GM21786 (cell line): Measurements from ENCODE around the gene KLRF1.

Experiments used
- ATAC-seq: cut with Tn5 transposase; IDR thresholded peaks from one replicate; pipeline ENCODE4 v1.9.1; 2021; ENCODE audit not compliant: unreplicated experiment

The KLRF1 gene

GRCh38 chr12:9808504-9808903, 18.8 kb upstream of the KLRF1 start:
- no peak for ATAC-seq

DNA sequence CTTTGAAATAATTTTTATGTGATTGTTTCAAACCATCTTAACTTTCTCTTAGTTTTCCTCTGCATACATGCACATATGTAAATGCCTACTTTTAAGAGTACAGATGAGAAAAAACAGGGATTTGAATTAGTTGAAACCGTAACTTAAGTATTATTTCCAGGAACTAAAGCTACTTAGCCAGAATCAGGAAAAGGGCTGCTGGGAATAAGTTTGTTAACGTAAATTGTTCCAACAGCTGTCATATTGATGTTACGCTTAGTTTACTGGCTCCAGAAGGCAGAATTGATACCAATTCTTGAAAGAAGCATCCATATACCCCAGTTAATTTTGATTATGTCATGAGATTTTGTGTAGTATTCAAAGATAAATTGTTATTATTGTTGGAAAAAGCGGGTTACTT, 17.9 kb upstream of the KLRF1 start:
- ATAC-seq = no peak

GRCh38 chr12:9809866-9810265, 17.4 kb upstream of the KLRF1 start:
- no peak for ATAC-seq

DNA sequence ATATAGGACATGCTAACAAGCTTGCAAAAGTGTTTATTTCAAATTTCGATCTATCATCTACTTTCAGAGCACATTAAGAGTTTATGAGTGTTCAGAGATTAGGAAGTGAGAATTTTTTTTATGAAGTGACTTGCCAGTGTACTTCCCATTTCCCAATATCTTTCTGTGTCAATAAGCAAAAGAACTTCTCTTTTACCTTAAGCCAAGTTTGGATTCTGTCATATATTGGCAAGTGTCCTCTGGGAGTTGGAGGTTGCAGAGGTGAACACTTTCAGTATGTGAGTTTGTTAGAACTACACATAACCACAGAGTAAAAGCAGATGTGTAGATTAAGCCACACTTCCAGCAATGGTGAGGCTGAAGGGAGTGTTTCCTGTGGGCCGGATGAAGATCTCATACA, 16.6 kb upstream of the KLRF1 start:
- no peak for ATAC-seq

GRCh38 chr12:9811621-9812020, 15.7 kb upstream of the KLRF1 start:
- no peak for ATAC-seq

- ATAC-seq = peak; percentile 94
Observed at GRCh38 chr12:9813821-9814798, 13.2 kb upstream of the KLRF1 start.

GRCh38 chr12:9820281-9820930, 6.9 kb upstream of the KLRF1 start:
- no peak for ATAC-seq

GRCh38 chr12:9829483-9829882, 2.2 kb downstream of the KLRF1 start:
- ATAC-seq = no peak

DNA sequence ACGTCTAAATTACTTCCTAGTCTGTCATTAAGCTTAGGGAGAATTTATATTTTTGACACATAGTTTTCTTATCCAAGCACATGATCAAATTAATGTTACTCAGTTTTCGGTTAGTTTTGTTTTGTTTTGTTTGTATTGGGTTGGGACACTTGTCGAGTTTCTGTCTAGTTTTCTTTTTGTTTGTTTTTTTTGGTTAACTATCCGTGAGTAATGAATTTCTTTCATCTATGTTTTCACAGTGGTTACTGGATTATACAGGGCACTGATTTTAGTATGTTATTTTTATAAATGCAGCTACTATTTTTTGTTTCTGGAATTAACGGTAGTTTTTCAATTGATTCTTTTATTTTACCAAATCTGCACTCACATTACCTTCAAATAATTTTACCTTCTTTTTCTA, 2.7 kb downstream of the KLRF1 start:
- ATAC-seq = no peak

DNA sequence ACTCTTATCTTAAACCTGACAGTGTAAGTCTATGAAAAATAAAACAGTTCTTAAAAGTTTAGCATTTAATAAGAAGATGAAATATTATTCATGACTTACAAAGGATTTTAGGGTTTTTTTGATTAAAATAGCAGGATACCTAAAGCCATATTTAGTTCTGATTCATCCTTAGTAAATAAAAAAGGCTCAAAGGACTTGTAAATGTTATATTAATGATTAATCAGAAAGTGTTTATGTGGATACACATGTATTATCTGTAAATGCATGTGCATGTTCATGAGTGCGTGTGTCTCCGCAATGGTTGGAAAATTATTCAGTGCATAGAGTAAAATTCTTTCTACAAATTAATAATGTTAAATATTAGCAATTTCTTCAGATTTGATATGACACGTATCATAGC, 4.4 kb downstream of the KLRF1 start:
- no peak for ATAC-seq

- ATAC-seq = no peak
Observed at GRCh38 chr12:9843407-9843806, 16.1 kb downstream of the KLRF1 start.

DNA sequence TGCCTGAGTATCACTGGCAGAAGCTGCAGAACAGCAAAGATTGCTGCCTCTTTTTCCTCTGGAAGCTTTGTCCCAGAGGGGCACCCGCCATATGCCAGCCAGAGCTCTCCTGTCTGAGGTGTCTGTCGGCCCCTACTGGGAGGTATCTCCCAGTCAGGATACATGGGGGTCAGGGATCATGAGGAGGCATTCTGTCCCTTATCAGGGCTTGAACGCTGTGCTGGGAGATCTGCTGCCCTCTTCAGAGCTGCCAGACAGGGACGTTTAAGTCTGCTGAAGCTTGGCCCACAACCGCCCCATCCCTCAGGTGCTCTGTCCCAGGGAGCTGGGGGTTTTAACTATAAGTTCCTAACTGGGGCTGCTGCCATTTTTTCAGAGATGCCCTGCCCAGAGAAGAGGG, 21.6 kb downstream of the KLRF1 start:
- no peak for ATAC-seq

DNA sequence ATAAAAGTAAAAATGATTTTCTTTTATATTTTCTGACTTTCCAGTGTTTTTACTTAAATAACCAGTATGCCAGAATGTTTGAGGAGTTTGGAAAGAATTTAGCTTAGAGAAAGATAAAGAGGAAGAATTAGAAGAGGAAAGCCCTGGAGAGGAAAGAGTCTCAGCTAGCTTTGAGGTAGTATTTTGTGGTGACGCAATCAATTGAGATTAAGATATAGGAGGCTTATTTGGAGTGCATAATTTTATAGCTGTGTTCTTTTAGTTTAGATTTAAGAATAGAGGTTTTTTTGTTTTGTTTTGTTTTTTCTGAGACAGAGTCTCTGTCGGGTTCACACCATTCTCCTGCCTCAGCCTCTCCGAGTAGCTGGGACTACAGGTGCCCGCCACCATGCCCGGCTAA, 23.8 kb downstream of the KLRF1 start:
- no peak for ATAC-seq

DNA sequence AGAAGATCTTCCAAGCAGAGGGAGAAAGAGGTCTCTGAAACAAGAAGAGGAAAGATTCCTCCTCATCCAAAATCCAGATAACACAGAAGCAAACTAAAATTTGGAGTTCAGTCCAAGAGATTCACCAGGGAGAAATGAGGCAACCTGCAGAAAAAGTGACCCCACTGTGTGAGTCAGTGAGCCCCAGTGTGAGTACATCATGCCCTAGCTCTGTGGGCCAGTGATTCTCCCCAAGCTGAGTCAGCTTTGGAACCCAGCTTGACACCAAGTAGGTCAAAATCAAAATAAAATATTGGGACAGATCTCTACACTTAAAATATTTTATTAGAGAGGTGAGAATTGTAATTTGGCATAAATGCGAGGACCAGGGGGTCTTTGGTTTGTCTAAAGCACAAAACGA, 24.6 kb downstream of the KLRF1 start:
- no peak for ATAC-seq

- no peak for ATAC-seq
Observed at GRCh38 chr12:9856151-9856550, 28.9 kb downstream of the KLRF1 start.

GRCh38 chr12:9856894-9857293, 29.6 kb downstream of the KLRF1 start:
- no peak for ATAC-seq

GRCh38 chr12:9858135-9858534, 30.9 kb downstream of the KLRF1 start:
- ATAC-seq = no peak

- no peak for ATAC-seq
Observed at GRCh38 chr12:9864913-9865675, 37.8 kb downstream of the KLRF1 start.

- ATAC-seq = no peak
Observed at GRCh38 chr12:9866860-9867269, 39.6 kb downstream of the KLRF1 start.

DNA sequence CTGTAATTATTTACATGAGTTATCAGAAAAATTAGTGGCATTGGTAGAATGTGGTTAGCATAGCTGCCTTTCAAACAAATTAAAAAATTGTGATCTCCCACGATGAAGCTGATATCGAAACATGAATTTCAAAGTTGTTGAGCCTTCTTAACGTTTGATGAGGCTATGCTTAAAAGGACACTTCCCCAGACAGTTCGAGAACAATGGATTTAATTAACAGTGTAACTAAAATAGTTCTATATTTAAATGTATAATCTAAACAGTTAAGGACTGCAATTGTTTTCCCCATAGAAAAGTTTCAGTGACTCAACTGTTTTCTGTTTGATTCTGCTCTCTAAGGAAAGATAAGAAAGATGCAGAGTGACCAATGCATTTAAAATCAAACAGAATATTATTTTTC, 40.2 kb downstream of the KLRF1 start:
- no peak for ATAC-seq

GRCh38 chr12:9868311-9868801, 41.1 kb downstream of the KLRF1 start:
- ATAC-seq = no peak

DNA sequence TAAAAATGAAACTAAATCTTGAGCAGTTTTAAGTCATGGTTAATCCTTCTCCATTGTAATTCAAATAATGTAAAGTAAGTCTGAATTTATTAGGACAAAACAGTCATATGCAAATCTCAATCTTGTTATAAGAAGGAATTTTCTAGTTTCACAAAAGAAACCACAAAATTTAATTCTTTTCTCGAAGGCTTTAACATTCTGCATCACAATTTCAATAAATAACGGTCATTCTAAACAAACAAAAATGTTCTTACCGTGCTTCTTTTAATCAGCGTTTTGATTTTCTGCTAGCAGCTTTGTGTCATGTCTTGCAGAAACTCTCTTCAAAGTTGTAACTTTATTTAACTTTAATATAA, 41.6 kb downstream of the KLRF1 start:
- no peak for ATAC-seq
